ENCODE measurements around the gene ST8SIA4.

ST8SIA4 gene, protein sequence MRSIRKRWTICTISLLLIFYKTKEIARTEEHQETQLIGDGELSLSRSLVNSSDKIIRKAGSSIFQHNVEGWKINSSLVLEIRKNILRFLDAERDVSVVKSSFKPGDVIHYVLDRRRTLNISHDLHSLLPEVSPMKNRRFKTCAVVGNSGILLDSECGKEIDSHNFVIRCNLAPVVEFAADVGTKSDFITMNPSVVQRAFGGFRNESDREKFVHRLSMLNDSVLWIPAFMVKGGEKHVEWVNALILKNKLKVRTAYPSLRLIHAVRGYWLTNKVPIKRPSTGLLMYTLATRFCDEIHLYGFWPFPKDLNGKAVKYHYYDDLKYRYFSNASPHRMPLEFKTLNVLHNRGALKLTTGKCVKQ

GRCh38 chr5:100903039-100903887, at the start of gene ST8SIA4:
TSS of gene ST8SIA4 (minus strand) at chr5:100903282. CDS start at chr5:100902955, 327 bp downstream.
- DNase-seq: no peak

DNA sequence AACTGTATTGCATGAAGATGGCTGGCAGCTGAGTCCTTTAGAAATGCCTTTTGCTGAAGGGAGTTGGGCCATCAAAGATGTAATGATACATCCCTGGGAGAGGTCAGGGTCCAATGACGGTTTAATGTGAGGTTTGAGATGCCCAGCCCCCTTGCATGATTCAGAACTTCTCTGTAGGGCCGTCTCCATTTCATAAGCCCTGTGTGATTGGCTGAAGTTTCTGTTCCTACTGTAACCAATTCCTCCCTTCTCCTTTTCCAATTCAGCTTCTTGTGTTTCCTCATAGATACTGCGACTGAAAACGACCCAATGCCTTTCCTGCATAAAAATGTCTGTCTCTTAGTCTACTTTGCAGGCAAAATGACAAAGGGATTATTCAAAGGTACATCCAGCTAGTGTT, 47.9 kb upstream of the ST8SIA4 start:
- no peak for DNase-seq

DNA sequence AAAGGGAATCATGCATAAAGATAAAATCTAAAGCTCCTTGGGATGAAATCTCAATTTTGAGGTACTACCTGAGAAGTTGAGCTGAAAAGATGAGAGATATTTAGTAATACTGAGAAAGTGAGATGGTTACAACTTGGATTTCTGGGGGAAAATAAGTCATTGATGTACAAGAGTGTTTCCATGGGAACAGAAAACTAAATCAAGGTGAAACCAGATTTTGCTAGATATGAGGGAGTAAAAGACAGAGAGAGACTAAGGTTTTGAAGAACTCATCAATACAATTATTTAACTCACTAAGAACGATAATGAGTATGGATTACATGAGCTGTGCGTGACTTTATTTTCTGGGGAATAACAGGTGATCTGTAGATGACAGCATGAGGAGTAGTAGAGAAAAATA, 10.2 kb upstream of the ST8SIA4 start:
- no peak for DNase-seq

DNA sequence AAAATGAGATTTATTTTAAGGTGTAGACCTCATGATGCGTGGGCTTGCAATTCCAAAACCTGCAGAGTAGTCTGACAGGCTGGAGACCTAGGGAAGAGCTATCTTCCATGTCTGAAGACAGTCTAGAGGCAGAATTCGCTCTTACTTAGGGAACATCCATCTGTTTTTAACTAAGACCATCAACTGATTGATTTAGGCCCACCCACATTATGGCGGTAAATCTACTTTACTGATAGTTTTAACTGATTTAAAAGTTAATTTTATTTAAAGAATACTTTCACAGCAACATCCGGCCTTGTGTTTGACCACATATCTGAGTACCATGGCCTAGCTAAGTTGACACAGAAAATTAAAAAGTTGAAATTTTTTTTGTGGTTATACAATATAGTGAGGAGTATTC, 6.0 kb upstream of the ST8SIA4 start:
- DNase-seq: no peak

- DNase-seq: no peak
Measured at GRCh38 chr5:100905259-100905914, 2.3 kb upstream of the ST8SIA4 start.

DNA sequence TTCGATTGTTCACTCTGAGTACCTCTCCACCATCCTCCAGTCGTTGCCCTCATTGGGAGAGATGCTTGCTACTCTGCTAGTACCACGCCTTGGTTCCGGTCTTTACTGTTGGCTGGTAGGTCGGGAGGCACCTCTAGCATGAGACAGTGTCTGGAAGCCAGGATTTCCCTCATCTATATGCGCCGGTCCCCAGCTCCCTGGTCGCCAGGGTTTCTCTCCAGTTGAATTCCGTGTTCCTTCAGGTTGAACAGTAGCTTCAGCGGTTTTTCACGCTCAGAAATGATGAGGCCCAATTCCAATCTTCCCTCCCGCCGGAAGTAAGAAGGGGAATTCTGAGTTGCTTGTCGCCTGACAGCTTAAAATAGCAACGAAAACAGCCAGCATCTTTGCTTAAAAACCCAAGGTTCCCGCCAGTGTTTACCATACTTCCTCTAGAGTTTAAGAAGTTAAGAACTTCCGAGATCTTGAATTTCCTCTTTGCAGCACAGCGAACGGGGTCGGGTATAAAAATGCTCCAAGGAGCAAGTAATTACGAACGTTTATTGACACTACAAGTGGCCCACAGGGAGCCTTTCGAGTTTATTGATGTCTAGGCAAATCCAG, 1.3 kb upstream of the ST8SIA4 start:
- no peak for DNase-seq

DNA sequence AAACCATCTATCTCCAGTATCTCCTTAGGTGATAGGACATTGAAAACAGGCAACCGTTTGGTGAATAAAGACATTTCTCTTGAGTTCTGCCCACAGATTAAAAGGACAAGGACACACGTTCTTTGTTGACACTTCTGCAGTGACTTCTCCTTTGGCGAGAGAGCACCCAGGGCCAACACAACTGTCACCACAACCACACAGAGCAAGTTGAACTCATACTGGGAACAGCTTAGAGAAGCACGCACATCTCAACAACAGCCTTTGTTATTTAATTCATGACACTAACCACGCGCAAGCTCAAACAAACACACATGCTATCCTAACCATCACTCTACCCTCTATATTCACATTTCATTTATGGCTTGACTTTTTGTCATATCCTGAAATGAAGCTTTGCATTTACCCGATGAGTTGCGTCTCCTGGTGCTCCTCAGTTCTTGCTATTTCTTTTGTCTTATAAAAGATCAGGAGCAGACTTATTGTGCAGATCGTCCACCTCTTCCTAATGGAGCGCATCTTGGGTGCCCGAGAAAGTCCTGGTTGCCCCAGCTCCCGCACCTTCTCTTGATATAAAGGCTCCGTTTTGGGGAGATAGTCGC, 543 bp downstream of the ST8SIA4 start:
- no peak for DNase-seq

DNA sequence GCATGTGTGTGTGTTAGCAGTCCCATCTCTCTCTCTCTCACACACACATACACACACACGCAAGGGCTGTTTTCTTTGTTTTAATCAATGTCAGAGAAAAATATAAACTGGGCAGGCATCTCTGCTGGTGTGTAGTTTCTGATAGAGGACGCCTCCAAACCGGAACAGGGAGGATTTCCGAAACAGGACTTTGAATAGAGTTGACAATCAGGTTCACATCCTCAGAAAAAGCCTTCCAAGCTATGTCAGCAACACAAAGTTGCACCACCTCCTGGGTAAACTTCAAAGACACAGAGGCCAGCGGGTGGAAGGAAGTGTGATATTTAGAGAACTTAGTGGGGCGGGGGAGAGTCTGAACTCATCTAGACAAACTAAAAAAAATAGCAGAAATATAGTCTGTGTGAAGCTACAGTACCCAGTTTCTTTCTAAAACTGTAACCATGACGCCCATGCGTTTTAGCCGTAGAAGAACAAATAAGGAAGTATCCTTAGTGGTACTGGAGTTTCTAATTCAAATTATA, 1.2 kb downstream of the ST8SIA4 start:
- DNase-seq: no peak

DNA sequence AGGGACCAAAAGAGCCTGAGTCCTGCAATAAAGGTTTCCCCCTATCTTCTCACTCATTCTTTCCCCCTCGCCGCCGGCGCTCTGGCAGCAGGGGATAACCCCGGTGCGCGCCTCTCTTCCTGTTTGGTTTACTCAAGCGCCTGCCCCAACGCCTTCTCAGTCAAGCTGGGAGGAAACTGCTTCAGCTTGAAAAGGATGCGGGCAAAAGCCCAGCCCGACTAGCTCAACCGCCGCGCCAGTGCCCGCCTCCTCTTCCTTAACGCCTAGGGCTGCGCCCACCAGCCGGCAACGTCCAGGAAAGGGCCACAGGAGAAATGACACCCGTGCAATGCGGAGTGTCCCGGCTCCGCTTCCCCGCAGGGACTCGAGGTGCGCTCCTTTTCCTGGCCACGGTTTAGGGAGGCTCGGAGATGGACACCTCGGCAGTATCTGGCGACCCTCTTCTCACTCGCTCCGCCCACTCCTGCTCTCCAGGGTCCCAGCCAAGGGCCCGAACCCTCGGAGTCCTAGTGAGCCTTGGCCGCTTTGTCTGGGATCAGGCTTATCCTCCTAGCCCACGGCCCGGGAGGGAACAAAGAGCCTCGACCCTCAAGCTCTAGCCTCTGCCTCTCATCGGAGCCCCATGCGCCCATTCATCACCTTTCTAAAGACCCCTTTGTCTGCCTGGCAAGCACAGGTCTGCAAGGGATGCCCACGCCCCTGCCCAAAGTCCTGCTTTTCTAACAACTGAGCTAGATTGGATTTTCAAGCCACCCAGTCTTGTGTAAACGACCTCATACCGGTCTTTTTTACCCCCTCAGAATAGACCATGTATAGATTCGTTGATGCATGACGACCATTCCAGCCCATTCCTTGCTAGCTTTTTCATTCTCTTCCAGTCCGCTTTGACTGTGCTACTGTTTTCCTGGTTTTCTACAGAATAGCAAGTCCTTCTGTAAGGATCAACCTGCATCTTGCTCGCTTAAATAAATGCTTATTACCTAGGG, 2.0 kb downstream of the ST8SIA4 start:
- no peak for DNase-seq

GRCh38 chr5:100900142-100900795, 2.8 kb downstream of the ST8SIA4 start:
- no peak for DNase-seq

DNA sequence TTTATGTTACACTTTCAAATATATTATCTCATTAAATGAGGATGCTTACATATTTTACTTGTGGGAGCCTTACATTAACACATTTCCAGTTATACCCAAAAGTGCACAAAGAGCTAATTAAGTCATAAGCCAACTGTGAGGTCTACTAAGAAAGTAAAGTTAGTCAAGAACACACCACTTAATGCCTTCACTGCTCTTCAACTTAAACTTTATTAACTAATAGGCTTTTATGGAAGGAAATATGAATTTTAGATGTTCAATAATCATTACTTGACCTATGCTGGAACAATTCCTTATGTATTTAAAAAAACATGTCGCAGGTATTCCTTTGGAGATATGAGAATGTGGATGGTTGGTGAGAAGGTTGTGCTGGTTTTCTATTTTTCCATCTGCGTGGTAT, 3.4 kb downstream of the ST8SIA4 start:
- no peak for DNase-seq

GRCh38 chr5:100898504-100899346, 4.4 kb downstream of the ST8SIA4 start:
- DNase-seq: no peak

- DNase-seq: no peak
Measured at GRCh38 chr5:100896054-100896453, 7.0 kb downstream of the ST8SIA4 start.

GRCh38 chr5:100890461-100891008, 12.5 kb downstream of the ST8SIA4 start:
- no peak for DNase-seq

DNA sequence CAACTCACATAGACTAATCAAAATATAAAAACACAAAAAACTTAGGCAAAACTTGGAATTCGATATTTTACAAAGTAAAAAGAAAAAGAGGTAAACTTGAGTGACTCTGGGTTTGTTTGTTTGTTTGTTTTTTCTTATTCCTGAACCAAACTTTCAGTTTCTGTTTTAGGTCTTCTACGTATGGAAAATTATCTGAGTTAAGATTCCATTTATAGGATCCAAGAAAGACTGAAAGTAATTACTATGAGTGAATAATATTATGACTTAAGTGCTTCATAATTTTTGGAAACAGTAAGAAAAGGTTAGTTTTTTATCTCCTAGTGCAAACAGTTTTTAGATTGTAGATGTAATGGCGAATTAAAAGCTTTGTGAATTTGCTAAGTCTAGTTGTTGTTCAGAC, 13.2 kb downstream of the ST8SIA4 start:
- no peak for DNase-seq

DNA sequence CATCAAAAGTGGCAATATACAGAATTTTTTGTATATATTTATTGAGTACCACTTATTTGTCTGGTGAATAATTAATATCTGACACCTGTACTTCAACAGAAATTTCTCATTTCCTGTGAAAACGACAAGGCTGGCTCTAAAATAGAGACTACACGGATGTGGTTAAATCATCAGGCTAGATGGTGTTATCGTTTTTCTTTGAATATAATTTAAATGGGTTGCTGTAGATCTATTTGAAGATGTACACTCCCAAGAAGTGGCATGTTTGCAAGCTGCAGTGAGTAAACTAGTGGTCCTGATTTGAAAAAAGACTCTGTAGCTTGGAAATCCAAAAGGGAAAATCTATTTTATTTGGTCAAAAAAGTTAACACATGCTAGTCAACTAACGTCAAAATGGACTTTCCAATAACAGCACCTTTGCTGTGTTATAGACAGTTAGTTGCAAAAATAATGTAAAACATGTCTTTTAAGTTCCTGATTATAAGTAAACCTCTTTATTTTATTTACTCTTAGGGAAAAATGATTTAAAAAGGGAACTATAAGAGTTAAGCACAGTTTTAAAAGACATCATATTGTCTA, 13.8 kb downstream of the ST8SIA4 start:
- no peak for DNase-seq

- DNase-seq: no peak
Measured at GRCh38 chr5:100877274-100877673, 25.8 kb downstream of the ST8SIA4 start.

DNA sequence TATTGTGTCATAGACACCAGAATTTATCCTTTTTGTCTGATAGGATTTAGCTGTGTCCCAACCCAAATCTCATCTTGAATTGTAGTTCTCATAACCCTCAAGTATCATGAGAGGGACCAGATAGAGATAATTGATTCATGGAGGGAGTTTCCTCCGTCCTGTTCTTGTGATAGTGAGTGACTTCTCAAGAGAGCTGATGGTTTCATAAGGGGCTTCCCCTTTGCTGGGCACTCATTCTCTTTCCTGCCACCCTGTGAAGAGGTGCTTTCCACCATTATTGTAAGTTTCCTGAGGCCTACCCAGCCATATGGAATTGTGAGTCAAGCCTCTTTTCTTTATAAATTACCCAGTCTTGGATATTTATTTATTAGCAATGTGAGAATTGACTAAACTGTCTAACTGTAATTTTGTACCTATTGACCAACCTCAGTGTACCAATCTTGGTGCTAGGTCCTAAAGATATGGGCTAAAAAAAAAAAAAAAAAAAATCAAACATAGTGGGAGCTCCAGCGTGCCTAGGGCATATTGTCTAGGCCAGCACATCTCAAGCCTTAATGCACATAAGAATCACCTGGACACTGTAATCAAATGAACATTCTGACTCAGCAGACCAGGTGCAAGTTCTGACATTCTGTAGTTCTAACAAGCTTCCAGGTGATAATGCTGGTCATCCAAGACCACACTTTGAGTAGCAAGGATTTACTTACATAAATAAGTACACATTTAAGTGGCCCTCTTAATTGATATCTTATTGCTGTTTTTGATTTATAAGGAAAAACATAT, 30.5 kb downstream of the ST8SIA4 start:
- no peak for DNase-seq
